Suprapubic skin (tissue), 4 donors: ENCODE measurements around the gene CPNE5. TPM values are rescaled to one million over a fixed set of nuclear protein-coding genes. Genes with fewer than 3 reads are reported as not detected.

Experiments used
- DNase-seq, 2 donors: peaks; one replicate each; pipeline ENCODE4 v3.0.0-alpha.2; 2019; ENCODE audit warnings: low spot score in 2 of 2
- H3K27ac ChIP-seq: fragments of 200-600 bp; sonication (generic); one replicate; pipeline ENCODE4 v1.5.1; 2019
- H3K27me3 ChIP-seq: fragments of 200-600 bp; sonication (generic); one replicate; pipeline ENCODE4 v1.5.1; 2019
- H3K36me3 ChIP-seq: fragments of 200-600 bp; sonication (generic); one replicate; pipeline ENCODE4 v1.5.1; 2019
- H3K4me1 ChIP-seq: fragments of 200-600 bp; sonication (generic); one replicate; pipeline ENCODE4 v1.5.1; 2019
- H3K4me3 ChIP-seq: fragments of 200-600 bp; sonication (generic); one replicate; pipeline ENCODE4 v1.5.1; 2019; ENCODE audit warnings: mild to moderate bottlenecking
- H3K9me3 ChIP-seq: fragments of 200-600 bp; sonication (generic); one replicate; pipeline ENCODE4 v1.5.1; 2019
- CTCF ChIP-seq, 2 donors: fragments of 200-600 bp in 1 of 2; fragments of 450-650 bp in 1 of 2; sonication (generic) in 1 of 2; IDR thresholded peaks; one replicate each; pipeline ENCODE4 v1.5.1; 2016 to 2019; ENCODE audit warnings: antibody characterized with exemption in 2 of 2, mild to moderate bottlenecking in 1 of 2, moderate library complexity in 1 of 2
- EP300 ChIP-seq: sonication (generic); formaldehyde crosslinking; IDR thresholded peaks from one replicate; pipeline ENCODE4 v1.6.1; 2017; ENCODE audit warnings: antibody characterized with exemption
- POLR2A ChIP-seq, 2 donors: fragments of 450-650 bp; IDR thresholded peaks; one replicate each; pipeline ENCODE4 v1.6.1; 2017; ENCODE audit warnings: antibody characterized with exemption in 2 of 2, mild to moderate bottlenecking in 2 of 2, moderate library complexity in 2 of 2
- POLR2AphosphoS5 ChIP-seq, 3 donors: sonication (generic); formaldehyde crosslinking; IDR thresholded peaks; one replicate each; pipeline ENCODE4 v1.6.1; 2017; ENCODE audit warnings: antibody characterized with exemption in 3 of 3
- WGBS: methylation state at CpG from one replicate; pipeline ENCODE4 v1.1.5; 2018; 5-methylcytosine and 5-hydroxymethylcytosine counted together
- total RNA-seq, 4 donors: library from RNA; depleted of rRNA; stranded (reverse); fragments of >200 nt; gene quantifications; one replicate each; pipeline ENCODE4 v1.1.0, GENCODE V29; 2016

CPNE5 gene
- total RNA-seq, 4 donors from 2014 or later, result 0.48 to 1.2 (median 0.90) TPM

- H3K27me3 ChIP-seq, result peaks cover 4% of the 10 kb centered on the region
- H3K4me3 ChIP-seq, result no peak overlapping the region
- TF ChIP-seq EP300, result no peak
- TF ChIP-seq POLR2A (IDR thresholded peaks at IDR 0.05), result no peak
- no peak for TF ChIP-seq POLR2AphosphoS5 (IDR thresholded peaks at IDR 0.05)
- no peak for TF ChIP-seq CTCF (IDR thresholded peaks at IDR 0.05)
- DNase-seq, result no peak
- H3K27ac ChIP-seq, result no peak overlapping the region
- H3K9me3 ChIP-seq, result no peaks in the 10 kb centered on the region
- H3K4me1 ChIP-seq, result peaks cover 19% of the 10 kb centered on the region
- no peaks in the 10 kb centered on the region for H3K36me3 ChIP-seq
- WGBS, result 90% methylated on average over 8 of the region's 8 CpGs
Measured at GRCh38 chr6:36772397-36772796, 66.8 kb downstream of the CPNE5 start.

GRCh38 chr6:36771145-36771544 is 68.1 kb downstream of the CPNE5 start:
- TF ChIP-seq POLR2AphosphoS5 (IDR thresholded peaks at IDR 0.05) (no peak), POLR2A (IDR thresholded peaks at IDR 0.05) (no peak), EP300 (no peak), CTCF (IDR thresholded peaks at IDR 0.05) (no peak)
- Histone ChIP-seq H3K27ac (no peak overlapping the region), H3K36me3 (no peaks in the 10 kb centered on the region), H3K4me3 (no peak overlapping the region), H3K9me3 (no peaks in the 10 kb centered on the region), H3K27me3 (no peaks in the 10 kb centered on the region), H3K4me1 (peaks cover 23% of the 10 kb centered on the region)
- 100% methylated on average over 2 of the region's 2 CpGs for WGBS
- DNase-seq, result no peak

- Histone ChIP-seq H3K4me1 (peaks cover 28% of the 10 kb centered on the region), H3K4me3 (no peak overlapping the region), H3K27ac (no peak overlapping the region), H3K27me3 (no peaks in the 10 kb centered on the region), H3K9me3 (no peaks in the 10 kb centered on the region), H3K36me3 (no peaks in the 10 kb centered on the region)
- WGBS, result 75% methylated on average over 12 of the region's 18 CpGs
- DNase-seq, result no peak
- TF ChIP-seq CTCF (IDR thresholded peaks at IDR 0.05) (no peak), EP300 (no peak), POLR2AphosphoS5 (IDR thresholded peaks at IDR 0.05) (no peak), POLR2A (IDR thresholded peaks at IDR 0.05) (no peak)
Measured at GRCh38 chr6:36769676-36770499, 69.4 kb downstream of the CPNE5 start.

DNA sequence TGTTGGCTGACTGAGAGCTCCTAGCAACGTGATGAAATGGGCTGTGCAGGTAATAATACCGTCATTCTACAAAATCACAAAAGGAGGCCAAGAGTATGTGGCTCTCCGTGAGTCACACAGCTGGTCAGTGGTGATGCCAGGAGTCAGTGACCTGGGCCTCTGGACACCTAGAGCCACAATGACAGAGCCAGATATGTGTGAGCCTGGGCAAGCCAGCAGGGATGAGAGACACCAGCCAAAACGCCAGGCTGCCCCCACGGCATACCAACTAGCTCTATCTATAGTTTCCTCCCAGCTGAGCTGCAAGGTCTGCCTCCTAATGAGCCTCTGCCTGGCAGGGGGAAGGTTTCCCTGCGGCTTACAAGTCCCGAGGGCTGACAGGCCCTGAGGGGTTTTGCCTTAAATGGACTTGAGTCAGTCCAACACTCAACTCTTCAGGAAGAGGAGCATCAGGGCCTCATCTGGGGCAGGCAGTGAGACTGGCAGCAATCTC is 70.0 kb downstream of the CPNE5 start:
- no peaks in the 10 kb centered on the region for H3K36me3 ChIP-seq
- no peak for TF ChIP-seq POLR2AphosphoS5 (IDR thresholded peaks at IDR 0.05)
- TF ChIP-seq POLR2A (IDR thresholded peaks at IDR 0.05), result no peak
- no peak for TF ChIP-seq EP300
- TF ChIP-seq CTCF (IDR thresholded peaks at IDR 0.05), result no peak
- no peak for DNase-seq
- H3K27me3 ChIP-seq, result no peaks in the 10 kb centered on the region
- peaks cover 28% of the 10 kb centered on the region for H3K4me1 ChIP-seq
- no peaks in the 10 kb centered on the region for H3K9me3 ChIP-seq
- no peak overlapping the region for H3K4me3 ChIP-seq
- WGBS, result 66% methylated on average over 6 of the region's 7 CpGs
- no peak overlapping the region for H3K27ac ChIP-seq

DNA sequence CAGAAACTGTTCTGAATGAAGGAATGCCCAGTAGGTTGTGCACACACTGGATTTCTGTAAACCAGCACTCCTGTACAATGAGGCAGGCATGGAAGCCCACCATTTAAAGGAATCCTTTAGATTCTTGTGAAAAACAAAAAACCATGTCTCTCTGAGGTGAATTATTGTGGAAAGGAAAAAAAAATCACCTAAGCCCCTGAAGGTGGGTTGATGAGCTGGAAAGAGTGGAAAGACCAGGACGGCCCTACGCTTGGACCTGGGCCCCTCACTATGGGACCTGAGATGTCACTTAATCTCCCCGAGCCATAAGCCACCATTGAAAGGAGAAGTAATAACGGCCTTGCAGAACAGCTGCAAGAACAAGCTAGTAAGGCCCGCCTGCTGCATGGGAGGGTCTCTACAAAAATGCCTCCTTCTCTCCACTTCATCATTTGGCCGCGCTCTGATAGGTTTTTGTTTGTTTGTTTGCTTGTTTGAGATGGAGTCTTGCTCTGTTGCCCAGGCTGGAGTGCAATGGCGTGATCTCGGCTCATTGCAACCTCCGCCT is 72.8 kb downstream of the CPNE5 start:
- 94% methylated on average over 10 of the region's 10 CpGs for WGBS

More for the DNA sequence above, 72.8 kb downstream of the CPNE5 start:
- Histone ChIP-seq H3K4me1 (peaks cover 28% of the 10 kb centered on the region), H3K36me3 (no peaks in the 10 kb centered on the region), H3K9me3 (no peaks in the 10 kb centered on the region), H3K4me3 (no peak overlapping the region), H3K27ac (no peak overlapping the region), H3K27me3 (no peaks in the 10 kb centered on the region)
- no peak for DNase-seq
- no peak for TF ChIP-seq POLR2AphosphoS5 (IDR thresholded peaks at IDR 0.05)
